Natural killer cell (primary cell): Measurements from ENCODE around the gene LCLAT1. TPM values are rescaled to one million over a fixed set of nuclear protein-coding genes. Genes with fewer than 3 reads are reported as not detected.
"Not testable (repeated sequence)": the region's sequence is repeated elsewhere in the genome, so short reads cannot be mapped to it uniquely, and the experiment has no call there.

Source experiments
- ATAC-seq, 3 donors: fragments of 150-1000 bp in 2 of 3; fragments of 200-7000 bp in 1 of 3; cut with Tn5 transposase; 1 replicate in 1 of 3; 2 replicates in 2 of 3; pipeline ENCODE4 v1.10.0; 2021; ENCODE audit warnings: mild to moderate bottlenecking in 2 of 3, moderate library complexity in 2 of 3
- DNase-seq, 2 donors: peaks; one replicate each; pipeline versions ENCODE4 v3.0.0 to v3.0.0-alpha.2; 2013 to 2021; ENCODE audit warnings: mixed read lengths in 1 of 2
- H3K27ac ChIP-seq: one replicate; pipeline ENCODE4 v1.5.1; 2013; ENCODE audit warnings: mild to moderate bottlenecking, low read length
- H3K27me3 ChIP-seq: one replicate; pipeline ENCODE4 v1.6.1; 2013; ENCODE audit warnings: low read length; ENCODE audit not compliant: control insufficient read depth, insufficient read depth
- H3K36me3 ChIP-seq: one replicate; pipeline ENCODE4 v1.6.1; 2013; ENCODE audit warnings: low read length; ENCODE audit not compliant: control insufficient read depth, insufficient read depth
- H3K4me1 ChIP-seq: one replicate; pipeline ENCODE4 v1.6.1; 2013; ENCODE audit warnings: low read length; ENCODE audit not compliant: control insufficient read depth, insufficient read depth
- H3K4me3 ChIP-seq: one replicate; pipeline ENCODE4 v1.5.1; 2013; ENCODE audit warnings: low read length
- H3K9me3 ChIP-seq: one replicate; pipeline ENCODE4 v1.6.1; 2013; ENCODE audit warnings: low read length; ENCODE audit not compliant: control insufficient read depth, insufficient read depth
- H3K27ac Mint-ChIP-seq, 2 donors: one replicate each; pipeline ENCODE4 v1.8.0; 2022; ENCODE audit warnings: mild to moderate bottlenecking in 2 of 2, mixed read lengths in 2 of 2, moderate library complexity in 1 of 2
- H3K27me3 Mint-ChIP-seq, 2 donors: one replicate each; pipeline ENCODE4 v1.8.0; 2022; ENCODE audit warnings: low read depth in 2 of 2, mixed read lengths in 2 of 2
- H3K36me3 Mint-ChIP-seq: one replicate; pipeline ENCODE4 v1.8.0; 2022; ENCODE audit warnings: mixed read lengths
- H3K4me1 Mint-ChIP-seq, 2 donors: one replicate each; pipeline ENCODE4 v1.8.0; 2022; ENCODE audit warnings: mixed read lengths in 2 of 2
- H3K4me3 Mint-ChIP-seq: one replicate; pipeline ENCODE4 v1.8.0; 2022; ENCODE audit warnings: mild to moderate bottlenecking, moderate library complexity, mixed read lengths
- H3K9me3 Mint-ChIP-seq, 2 donors: one replicate each; pipeline ENCODE4 v1.8.0; 2022; ENCODE audit warnings: mixed read lengths in 2 of 2
- CTCF ChIP-seq: fragments of 200-600 bp; IDR thresholded peaks from one replicate; pipeline ENCODE4 v1.8.0; 2022; ENCODE audit warnings: antibody characterized with exemption
- WGBS: methylation state at CpG from one replicate; pipeline ENCODE4 v1.1.7; 2013; ENCODE audit warnings: missing lambda C conversion rate; ENCODE audit not compliant: insufficient coverage; 5-methylcytosine and 5-hydroxymethylcytosine counted together
- intact Hi-C: fragments of 100-400 bp; cut with micrococcal nuclease; formaldehyde crosslinking; loops from one replicate; pipeline ENCODE4 v1.14.2; 2022
- total RNA-seq, 4 donors: library from RNA; stranded (reverse); fragments of 120-200 nt in 1 of 4; gene quantifications; one replicate each; pipeline versions ENCODE4 v1.2.3 to v1.2.4, GENCODE V29; 2013 to 2022

LCLAT1 gene
- total RNA-seq, 3 donors from 2014 or later (not counting 1 experiment from before 2014, with no cell fraction given): 13.0 to 16.2 (median 14.2) TPM

DNA sequence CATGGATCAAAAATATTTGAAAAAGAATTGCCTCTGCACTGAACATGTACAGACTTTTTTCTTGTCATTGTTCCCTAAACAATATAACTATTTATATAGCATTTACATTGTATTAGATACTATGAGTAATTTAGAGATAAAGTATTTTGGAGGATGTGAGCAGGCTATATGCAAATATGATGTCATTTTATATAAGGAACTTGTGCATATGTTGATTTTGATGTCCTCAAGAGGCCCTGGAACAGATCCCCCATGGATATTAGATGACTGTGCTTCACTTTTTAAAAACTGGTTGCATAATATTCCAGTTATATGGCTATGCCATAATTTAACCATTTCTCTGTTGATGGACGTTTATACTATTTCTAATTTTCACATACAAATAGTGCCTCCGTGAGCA lies 16.5 kb downstream of the LCLAT1 start:
- peaks cover 8 to 19% of the 10 kb centered on the region in 2 donors for H3K4me1 Mint-ChIP-seq
- H3K4me3 Mint-ChIP-seq: no peak overlapping the region
- Histone ChIP-seq H3K4me1 (no peaks in the 10 kb centered on the region), H3K27me3 (no peaks in the 10 kb centered on the region), H3K27ac (no peak overlapping the region), H3K4me3 (no peak overlapping the region), H3K36me3 (no peaks in the 10 kb centered on the region), H3K9me3 (no peaks in the 10 kb centered on the region)
- ATAC-seq (no peak), DNase-seq (no peak)
- H3K27me3 Mint-ChIP-seq: no peaks in the 10 kb centered on the region
- no peak for TF ChIP-seq CTCF
- no peaks in the 10 kb centered on the region for H3K9me3 Mint-ChIP-seq
- H3K36me3 Mint-ChIP-seq: no peaks in the 10 kb centered on the region
- WGBS: no CpG with 5 or more reads among the region's 2 CpGs
- H3K27ac Mint-ChIP-seq: no peak overlapping the region
- intact Hi-C loops: no loop called here

GRCh38 chr2:30464544-30465170 lies 17.6 kb downstream of the LCLAT1 start:
- H3K4me3 ChIP-seq: no peak overlapping the region
- H3K4me1 ChIP-seq: no peaks in the 10 kb centered on the region
- no peak overlapping the region for H3K27ac ChIP-seq
- Mint-ChIP-seq H3K9me3 (no peaks in the 10 kb centered on the region), H3K27me3 (no peaks in the 10 kb centered on the region), H3K36me3 (no peaks in the 10 kb centered on the region), H3K4me3 (no peak overlapping the region), H3K27ac (peak overlapping the region in 1 of 2 donors; percentile 57), H3K4me1 (peaks cover 12 to 20% of the 10 kb centered on the region in 2 donors)
- ATAC-seq (no peak), DNase-seq (no peak)
- no peaks in the 10 kb centered on the region for H3K9me3 ChIP-seq
- no peaks in the 10 kb centered on the region for H3K27me3 ChIP-seq
- intact Hi-C loops: no loop called here
- WGBS: 95% methylated on average over 3 of the region's 4 CpGs
- no peaks in the 10 kb centered on the region for H3K36me3 ChIP-seq
- no peak for TF ChIP-seq CTCF

DNA sequence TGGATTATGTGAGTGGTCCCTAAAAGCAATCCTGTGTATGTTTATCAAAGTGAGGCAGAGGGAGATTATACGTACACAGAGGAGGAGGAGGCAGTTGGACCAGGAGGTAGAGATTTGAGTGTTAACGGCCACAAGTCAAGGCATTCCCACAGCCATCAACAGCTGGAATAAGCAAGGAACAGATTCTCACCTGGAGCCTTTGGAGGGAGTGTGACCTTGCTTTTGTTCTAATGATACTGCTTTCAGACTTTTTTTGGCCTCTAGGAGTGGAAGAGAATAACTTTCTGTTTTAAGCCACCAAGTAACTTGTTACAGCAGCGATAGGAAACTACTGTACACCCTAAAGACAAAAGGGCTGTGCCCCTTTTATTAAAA lies 18.1 kb downstream of the LCLAT1 start:
- Mint-ChIP-seq H3K27ac (peak overlapping the region in 1 of 2 donors; percentile 57), H3K36me3 (no peaks in the 10 kb centered on the region), H3K27me3 (no peaks in the 10 kb centered on the region), H3K9me3 (no peaks in the 10 kb centered on the region), H3K4me1 (peaks cover 12 to 20% of the 10 kb centered on the region in 2 donors), H3K4me3 (no peak overlapping the region)
- Histone ChIP-seq H3K27ac (no peak overlapping the region), H3K4me3 (no peak overlapping the region), H3K4me1 (no peaks in the 10 kb centered on the region), H3K27me3 (no peaks in the 10 kb centered on the region), H3K9me3 (no peaks in the 10 kb centered on the region), H3K36me3 (no peaks in the 10 kb centered on the region)
- ATAC-seq (no peak), DNase-seq (no peak)
- intact Hi-C loops: no loop called here
- 100% methylated on average over 2 of the region's 3 CpGs for WGBS
- no peak for TF ChIP-seq CTCF

DNA sequence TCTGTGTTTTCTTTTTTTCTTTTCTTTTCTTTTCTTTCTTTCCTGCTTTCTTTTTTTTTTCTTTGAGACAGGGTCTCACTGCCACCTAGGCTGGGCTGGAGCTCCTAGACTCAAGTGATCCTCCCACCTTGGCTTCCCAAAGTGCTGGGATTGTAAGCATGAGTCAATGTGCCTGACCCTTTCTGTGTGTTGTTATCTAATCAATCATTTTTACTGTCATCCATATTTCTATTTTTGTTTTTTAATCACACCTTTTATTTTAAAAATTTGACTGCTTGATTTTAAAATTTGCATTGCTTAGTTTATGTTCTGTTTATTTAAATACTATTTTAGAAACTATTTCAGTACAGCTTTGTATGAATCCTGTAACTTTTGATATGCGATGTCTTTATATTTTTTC lies 19.2 kb downstream of the LCLAT1 start:
- Mint-ChIP-seq H3K27ac (no peak overlapping the region), H3K27me3 (no peaks in the 10 kb centered on the region), H3K4me1 (peaks cover 12 to 16% of the 10 kb centered on the region in 2 donors), H3K9me3 (no peaks in the 10 kb centered on the region), H3K36me3 (no peaks in the 10 kb centered on the region), H3K4me3 (no peak overlapping the region)
- ATAC-seq (no peak), DNase-seq (no peak)
- Histone ChIP-seq H3K4me3 (no peak overlapping the region), H3K36me3 (no peaks in the 10 kb centered on the region), H3K4me1 (no peaks in the 10 kb centered on the region), H3K9me3 (no peaks in the 10 kb centered on the region), H3K27me3 (no peaks in the 10 kb centered on the region), H3K27ac (no peak overlapping the region)
- WGBS: no CpG with 5 or more reads among the region's 1 CpG
- intact Hi-C loops: no loop called here
- TF ChIP-seq CTCF: no peak

- H3K4me3 Mint-ChIP-seq, H3K27me3 Mint-ChIP-seq, H3K27ac ChIP-seq: not testable (repeated sequence)
Measured at GRCh38 chr2:30467062-30467826, 20.2 kb downstream of the LCLAT1 start.

More at GRCh38 chr2:30467062-30467826, 20.2 kb downstream of the LCLAT1 start:
- intact Hi-C loops, H3K4me3 ChIP-seq, DNase-seq, ATAC-seq, H3K36me3 ChIP-seq, H3K27ac Mint-ChIP-seq, H3K4me1 ChIP-seq, H3K9me3 Mint-ChIP-seq, H3K27me3 ChIP-seq, H3K9me3 ChIP-seq, H3K36me3 Mint-ChIP-seq: not testable (repeated sequence)
- WGBS: no CpG with 5 or more reads among the region's 8 CpGs
- peaks cover 13 to 15% of the 10 kb centered on the region in 2 donors for H3K4me1 Mint-ChIP-seq
